SIG-M5 treated with dmso at 0.1 percent for 504 hours (cell line): ENCODE measurements around the gene GPR135.

Experiments used
- DNase-seq: peaks from one replicate; lab custom pipeline; 2025; ENCODE audit not compliant: unreplicated experiment; lab: John Stamatoyannopoulos, UW

GPR135 gene

GRCh38 chr14:59424341-59425071 lies 40.7 kb downstream of the GPR135 start:
- no peak for DNase-seq

GRCh38 chr14:59422069-59422881 lies 42.9 kb downstream of the GPR135 start:
- DNase-seq = no peak

GRCh38 chr14:59419303-59419702 lies 45.9 kb downstream of the GPR135 start:
- no peak for DNase-seq

- DNase-seq = no peak
Observed at GRCh38 chr14:59417311-59417710, 47.9 kb downstream of the GPR135 start.

- DNase-seq = no peak
Observed at GRCh38 chr14:59415836-59416602, 49.2 kb downstream of the GPR135 start.
